SK-N-MC (cell line): ENCODE measurements around the gene ANKRD42.

ENCODE experiments used
- DNase-seq: peaks from one replicate; pipeline ENCODE4 v3.0.0-alpha.2; 2011; ENCODE audit warnings: low read depth, low spot score
- H3K27ac ChIP-seq: fragments of 200-600 bp; sonication (generic); 2 replicates; pipeline ENCODE4 v1.5.1; 2016; ENCODE audit warnings: mixed run types
- H3K36me3 ChIP-seq: fragments of 200-600 bp; sonication (generic); 2 replicates; pipeline ENCODE4 v1.6.1; 2017; ENCODE audit warnings: antibody characterized with exemption, low read length, mixed read lengths; ENCODE audit not compliant: insufficient read depth
- H3K4me3 ChIP-seq: fragments of 200-600 bp; sonication (generic); 2 replicates; pipeline ENCODE4 v1.5.1; 2016
- H3K9ac ChIP-seq: fragments of 200-600 bp; sonication (generic); 2 replicates; pipeline ENCODE4 v1.8.0; 2017; ENCODE audit warnings: mixed run types, mixed read lengths; ENCODE audit not compliant: insufficient read length
- H3K9me3 ChIP-seq: fragments of 200-600 bp; sonication (generic); 2 replicates; pipeline ENCODE4 v1.6.1; 2017; ENCODE audit warnings: low read depth, mild to moderate bottlenecking, antibody characterized with exemption, low read length, moderate library complexity, mixed read lengths
- EZH2 ChIP-seq: fragments of 200-600 bp; sonication (generic); IDR thresholded peaks from one replicate; pipeline ENCODE4 v1.6.1; 2017; ENCODE audit warnings: antibody characterized with exemption
- FOXP2 ChIP-seq: optimal IDR thresholded peaks from 2 replicates; pipeline ENCODE3; 2011; ENCODE audit warnings: mild to moderate bottlenecking, moderate library complexity; ENCODE audit not compliant: insufficient read depth; ENCODE audit errors: extremely low read length, control extremely low read depth
- POLR2AphosphoS5 ChIP-seq: IDR thresholded peaks from 2 replicates; pipeline ENCODE4 v1.6.1; 2012; ENCODE audit warnings: mild to moderate bottlenecking, low read depth, low read length, borderline replicate concordance

Gene ANKRD42

GRCh38 chr11:83168756-83169155, 24.8 kb upstream of the ANKRD42 start:
- Histone ChIP-seq H3K27ac (no peak overlapping the region), H3K9ac (no peak overlapping the region), H3K4me3 (no peak overlapping the region), H3K9me3 (no peaks in the 10 kb centered on the region), H3K36me3 (peaks cover 89% of the 10 kb centered on the region)
- TF ChIP-seq FOXP2 (no peak), EZH2 (no peak), POLR2AphosphoS5 (no peak; the same call in 1 of the 2 replicates)
- DNase-seq, result no peak

GRCh38 chr11:83170865-83171264, 22.6 kb upstream of the ANKRD42 start:
- Histone ChIP-seq H3K9ac (peak overlapping the region; percentile 30), H3K36me3 (peaks cover 90% of the 10 kb centered on the region), H3K4me3 (peak overlapping the region; percentile 55), H3K27ac (no peak overlapping the region), H3K9me3 (no peaks in the 10 kb centered on the region)
- TF ChIP-seq POLR2AphosphoS5 (no peak), EZH2 (no peak), FOXP2 (no peak)
- DNase-seq, result no peak

- Histone ChIP-seq H3K4me3 (no peak overlapping the region), H3K9ac (no peak overlapping the region), H3K9me3 (no peaks in the 10 kb centered on the region), H3K36me3 (peaks cover 90% of the 10 kb centered on the region), H3K27ac (no peak overlapping the region)
- TF ChIP-seq EZH2, result no peak
- TF ChIP-seq POLR2AphosphoS5, result no peak
- no peak for TF ChIP-seq FOXP2
- DNase-seq, result no peak
Measured at GRCh38 chr11:83172551-83172950, 21.0 kb upstream of the ANKRD42 start.

- TF ChIP-seq POLR2AphosphoS5 (no peak), FOXP2 (no peak)
- DNase-seq, result no peak
- no peak overlapping the region for H3K4me3 ChIP-seq
- no peak overlapping the region for H3K27ac ChIP-seq
- H3K36me3 ChIP-seq, result peaks cover 88% of the 10 kb centered on the region
- no peaks in the 10 kb centered on the region for H3K9me3 ChIP-seq
- no peak overlapping the region for H3K9ac ChIP-seq
Measured at GRCh38 chr11:83174008-83174407, 19.5 kb upstream of the ANKRD42 start.

GRCh38 chr11:83175815-83176214, 17.7 kb upstream of the ANKRD42 start:
- H3K9me3 ChIP-seq, result no peaks in the 10 kb centered on the region
- H3K27ac ChIP-seq, result no peak overlapping the region
- DNase-seq, result no peak
- TF ChIP-seq POLR2AphosphoS5, result no peak
- no peak for TF ChIP-seq FOXP2
- TF ChIP-seq EZH2, result no peak
- peaks cover 88% of the 10 kb centered on the region for H3K36me3 ChIP-seq
- H3K4me3 ChIP-seq, result no peak overlapping the region
- no peak overlapping the region for H3K9ac ChIP-seq

- peak overlapping the region; percentile 23 for H3K27ac ChIP-seq
- no peak for DNase-seq
- no peak overlapping the region for H3K4me3 ChIP-seq
- TF ChIP-seq EZH2 (no peak), FOXP2 (no peak), POLR2AphosphoS5 (no peak)
- no peak overlapping the region for H3K9ac ChIP-seq
- H3K9me3 ChIP-seq, result no peaks in the 10 kb centered on the region
- peaks cover 95% of the 10 kb centered on the region for H3K36me3 ChIP-seq
Measured at GRCh38 chr11:83181815-83182214, 11.7 kb upstream of the ANKRD42 start.

GRCh38 chr11:83185767-83186166, 7.7 kb upstream of the ANKRD42 start:
- no peak overlapping the region for H3K9ac ChIP-seq
- no peaks in the 10 kb centered on the region for H3K9me3 ChIP-seq
- no peak overlapping the region for H3K4me3 ChIP-seq
- TF ChIP-seq POLR2AphosphoS5 (no peak), FOXP2 (no peak), EZH2 (no peak)
- H3K36me3 ChIP-seq, result peaks cover 77% of the 10 kb centered on the region
- DNase-seq, result no peak
- peak overlapping the region; percentile 40; the same call in 1 of the 2 replicates for H3K27ac ChIP-seq

- DNase-seq, result no peak
- Histone ChIP-seq H3K9ac (no peak overlapping the region), H3K27ac (no peak overlapping the region), H3K36me3 (peaks cover 78% of the 10 kb centered on the region), H3K9me3 (no peaks in the 10 kb centered on the region), H3K4me3 (no peak overlapping the region)
- no peak for TF ChIP-seq EZH2
- TF ChIP-seq POLR2AphosphoS5, result no peak
- TF ChIP-seq FOXP2, result no peak
Measured at GRCh38 chr11:83187465-83187864, 6.0 kb upstream of the ANKRD42 start.

GRCh38 chr11:83191491-83191890, 2.0 kb upstream of the ANKRD42 start:
- peak overlapping the region; percentile 97 for H3K9ac ChIP-seq
- peaks cover 38% of the 10 kb centered on the region for H3K36me3 ChIP-seq
- peak overlapping the region; percentile 96; the same call in 1 of the 2 replicates for H3K4me3 ChIP-seq
- H3K9me3 ChIP-seq, result no peaks in the 10 kb centered on the region
- no peak overlapping the region for H3K27ac ChIP-seq
- TF ChIP-seq POLR2AphosphoS5 (no peak), FOXP2 (no peak), EZH2 (no peak)
- no peak for DNase-seq
